GM12878 (cell line): ENCODE data around the gene USP31. TPM values are rescaled to one million over a fixed set of nuclear protein-coding genes. Genes with fewer than 3 reads are reported as not detected.

ENCODE experiments used
- ATAC-seq: fragments of 200-7000 bp; cut with Tn5 transposase; 3 replicates; pipeline ENCODE4 v1.9.1; 2020; ENCODE audit warnings: mild to moderate bottlenecking, moderate library complexity
- BruUV-seq: library from RNA; stranded (reverse); fragments of 400-500 nt; replicated peaks from 2 replicates; lab custom pipeline; 2021; lab: Mats Ljungman, UMichigan
- CTCF ChIA-PET: fragments of 300-600 bp; sonication (Branson Sonifier 250); formaldehyde crosslinking; extraction: SDS; loops from one replicate; lab custom pipeline; 2021; ENCODE audit warnings: inconsistent platforms; lab: Yijun Ruan, JAX
- POLR2A ChIA-PET: fragments of 350-600 bp; formaldehyde crosslinking; extraction: SDS; loops from one replicate; lab custom pipeline; 2021; ENCODE audit warnings: inconsistent platforms; lab: Charles Lee
- RAD21 ChIA-PET: fragments of 300-600 bp; sonication (Branson Sonifier 250); formaldehyde crosslinking; loops from one replicate; lab custom pipeline; 2023; ENCODE audit warnings: antibody characterized with exemption; ENCODE audit not compliant: unreplicated experiment; lab: Charles Lee
- SMC1A ChIA-PET: fragments of 300-600 bp; sonication (Branson Sonifier 250); formaldehyde crosslinking; loops from one replicate; lab custom pipeline; 2023; ENCODE audit not compliant: unreplicated experiment, uncharacterized antibody; lab: Charles Lee
- DNase-seq: peaks from one replicate; pipeline ENCODE4 v3.0.0-alpha.2; 2011; ENCODE audit warnings: low read depth, low spot score
- FAIRE-seq: peaks from 3 replicates; lab custom pipeline; 2011; peaks lifted over from hg19 to GRCh38; lab: Jason Lieb, UNC
- H2AFZ ChIP-seq: 2 replicates; pipeline ENCODE4 v1.6.0; 2011; ENCODE audit warnings: low read depth, low read length, control low read depth; ENCODE audit not compliant: control insufficient read depth
- H3K27ac ChIP-seq: 2 replicates; pipeline ENCODE4 v1.5.1; 2011; ENCODE audit warnings: control low read depth; ENCODE audit not compliant: control insufficient read depth, insufficient read depth
- H3K27me3 ChIP-seq, 2 experiments: replicated peaks in 1 of 2; 2 replicates each; pipeline versions ENCODE4 v1.6.0 to v1.6.1; 2011; ENCODE audit warnings: low read length in 1 of 2; ENCODE audit not compliant: control insufficient read depth in 2 of 2, insufficient read depth in 2 of 2
- H3K36me3 ChIP-seq, 2 experiments: 2 replicates each; pipeline ENCODE4 v1.5.1; 2011; ENCODE audit warnings: low read length in 1 of 2; ENCODE audit not compliant: control insufficient read depth in 2 of 2, insufficient read depth in 2 of 2
- H3K4me1 ChIP-seq: 2 replicates; pipeline ENCODE4 v1.6.1; 2011; ENCODE audit warnings: mild to moderate bottlenecking, low read length, moderate library complexity, mixed read lengths; ENCODE audit not compliant: control insufficient read depth, insufficient read depth
- H3K4me2 ChIP-seq: 2 replicates; pipeline ENCODE4 v1.6.0; 2011; ENCODE audit warnings: control low read depth; ENCODE audit not compliant: control insufficient read depth, insufficient read depth
- H3K4me3 ChIP-seq: fragments of 200-600 bp; sonication (generic); 2 replicates; pipeline ENCODE4 v1.5.1; 2016
- H3K79me2 ChIP-seq: 2 replicates; pipeline ENCODE4 v1.6.0; 2011; ENCODE audit warnings: low read length; ENCODE audit not compliant: control insufficient read depth, insufficient read depth
- H3K9ac ChIP-seq: 2 replicates; pipeline ENCODE4 v1.8.0; 2011; ENCODE audit warnings: low read length, control low read depth, mixed read lengths; ENCODE audit not compliant: control insufficient read depth, insufficient read depth
- H3K9me3 ChIP-seq: replicated peaks from 3 replicates; pipeline ENCODE4 v1.5.1; 2011; ENCODE audit warnings: mild to moderate bottlenecking, low read length; ENCODE audit not compliant: control insufficient read depth, insufficient read depth
- H4K20me1 ChIP-seq: 2 replicates; pipeline ENCODE4 v1.6.0; 2011; ENCODE audit not compliant: control insufficient read depth, insufficient read depth
- CEBPB ChIP-seq, 2 experiments: fragments of 150-350 bp in 1 of 2; IDR thresholded peaks; 2 replicates each; pipeline ENCODE4 v1.6.1; 2012 to 2014; ENCODE audit warnings: low read depth in 2 of 2, low read length in 2 of 2, borderline replicate concordance in 1 of 2, inconsistent platforms in 1 of 2
- CHD2 ChIP-seq: IDR thresholded peaks from 2 replicates; pipeline ENCODE4 v1.6.1; 2011; ENCODE audit warnings: low read depth, low read length, improper control_type of control experiment, borderline replicate concordance
- EGR1 ChIP-seq, 2 experiments: IDR thresholded peaks; 1 replicate in 1 of 2; 2 replicates in 1 of 2; pipeline ENCODE4 v1.6.1; 2011 to 2012; ENCODE audit warnings: low read depth in 2 of 2, low read length in 2 of 2, borderline replicate concordance in 1 of 2, mild to moderate bottlenecking in 1 of 2, moderate library complexity in 1 of 2
- IKZF1 ChIP-seq: fragments of 450-650 bp; conservative IDR thresholded peaks from 2 replicates; pipeline ENCODE4 v1.6.1; 2017; ENCODE audit warnings: antibody characterized with exemption, mild to moderate bottlenecking
- JUNB ChIP-seq: IDR thresholded peaks from 2 replicates; pipeline ENCODE4 v1.6.1; 2016; ENCODE audit warnings: antibody characterized with exemption, mild to moderate bottlenecking
- KDM1A ChIP-seq: fragments of 200-600 bp; sonication (generic); IDR thresholded peaks from 2 replicates; pipeline ENCODE4 v1.6.1; 2016; ENCODE audit warnings: borderline replicate concordance
- MYB ChIP-seq: fragments of 150-350 bp; IDR thresholded peaks from 2 replicates; pipeline ENCODE4 v1.6.1; 2014; ENCODE audit warnings: mild to moderate bottlenecking, low read depth, low read length, borderline replicate concordance
- PML ChIP-seq: IDR thresholded peaks from 2 replicates; pipeline ENCODE4 v1.6.1; 2012; ENCODE audit warnings: low read length, inconsistent platforms
- RELA ChIP-seq: fragments of 450-650 bp; IDR thresholded peaks from 2 replicates; pipeline ENCODE4 v1.8.0; 2014; ENCODE audit warnings: borderline replicate concordance; ENCODE audit not compliant: partially characterized antibody
- SMC3 ChIP-seq: IDR thresholded peaks from 2 replicates; pipeline ENCODE4 v1.6.1; 2011; ENCODE audit warnings: low read length, improper control_type of control experiment, borderline replicate concordance
- SUZ12 ChIP-seq: fragments of 200-600 bp; sonication (generic); IDR thresholded peaks from one replicate; pipeline ENCODE4 v1.6.1; 2018; ENCODE audit warnings: antibody characterized with exemption, mild to moderate bottlenecking; ENCODE audit not compliant: unreplicated experiment
- TCF3 ChIP-seq: IDR thresholded peaks from 2 replicates; pipeline ENCODE4 v1.6.1; 2012; ENCODE audit warnings: low read depth, mild to moderate bottlenecking, low read length, borderline replicate concordance; ENCODE audit not compliant: insufficient read depth
- ZNF217 ChIP-seq: fragments of 450-650 bp; IDR thresholded peaks from 2 replicates; pipeline ENCODE4 v1.6.1; 2017; ENCODE audit warnings: antibody characterized with exemption, mild to moderate bottlenecking
- WGBS: methylation state at CpG from one replicate; pipeline ENCODE4 v1.1.6; 2016; ENCODE audit warnings: low lambda C conversion rate; ENCODE audit not compliant: insufficient replicate concordance, insufficient coverage; ENCODE audit errors: missing lambda C conversion rate; 5-methylcytosine and 5-hydroxymethylcytosine counted together
- in situ Hi-C: fragments of 300-500 bp; cut with MboI; formaldehyde crosslinking; loops from 9 replicates; pipeline ENCODE4 v1.14.3; 2018; ENCODE audit warnings: mixed read lengths
- intact Hi-C: fragments of 100-400 bp; cut with micrococcal nuclease; formaldehyde crosslinking; loops from one replicate; pipeline ENCODE4 v1.14.2; 2022; ENCODE audit not compliant: unreplicated experiment
- polyA plus RNA-seq, 11 experiments: library from polyadenylated mRNA; depleted of rRNA in 4 of 11; unstranded in 6 of 11; stranded (reverse) in 5 of 11; fragments of >200 nt; fragmentation: Nextera tagmentation in 4 of 11; fragmentation: Illumina TruSeq in 1 of 11; extraction: Ambion mirVana in 4 of 11; extraction: Trizol in 1 of 11; gene quantifications; 1 replicate in 1 of 11; 2 replicates in 10 of 11; pipeline versions ENCODE4 v1.2.1 to v1.2.3, GENCODE V29; 2011 to 2016; ENCODE audit warnings: inconsistent platforms in 2 of 11, missing spikeins in 2 of 11, low read depth in 1 of 11
- total RNA-seq, 4 experiments: library from RNA; depleted of rRNA in 3 of 4; stranded (reverse); fragments of >200 nt in 3 of 4; fragmentation: Illumina TruSeq in 1 of 4; extraction: Trizol in 1 of 4; gene quantifications; 2 replicates each; pipeline versions ENCODE4 v1.2.1 to v1.2.3, GENCODE V29; 2013 to 2021
- TF ChIP-seq, protein P1 (sequence below): fragments of 150-350 bp; IDR thresholded peaks from 2 replicates; pipeline ENCODE4 v1.6.1; 2016; ENCODE audit warnings: low read depth, low read length
- TF ChIP-seq, protein P2 (sequence below): fragments of 450-650 bp; formaldehyde crosslinking; IDR thresholded peaks from 2 replicates; pipeline ENCODE4 v1.4.0; 2022; ENCODE audit warnings: mild to moderate bottlenecking, moderate library complexity

Gene USP31
- total and polyA plus RNA-seq, 10 of the 15 experiments (the other 5 are each of a cell fraction or from before 2014, with no cell fraction given) = 0.87 to 6.5 (median 3.2) TPM

DNA sequence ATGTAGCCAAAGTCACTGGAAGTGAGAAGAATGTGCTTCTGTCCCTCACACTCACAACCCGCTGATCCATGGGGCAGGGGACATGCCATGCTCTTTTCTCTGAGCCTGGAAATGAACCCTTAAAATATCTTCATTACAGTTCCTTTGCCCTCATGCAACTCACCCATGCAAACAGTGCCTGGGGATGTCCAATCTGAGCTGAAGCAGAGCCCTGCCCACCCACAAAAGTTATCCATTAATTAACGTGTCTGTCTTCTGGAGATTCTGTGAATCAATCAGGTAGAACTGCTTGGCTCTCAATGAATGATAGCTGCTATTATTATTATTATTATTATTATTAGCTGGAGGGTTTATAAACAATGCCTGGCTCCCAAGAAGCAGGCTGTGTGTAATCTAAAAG lies 133.7 kb downstream of the USP31 start:
- Histone ChIP-seq H4K20me1 (no peaks in the 10 kb centered on the region), H3K4me1 (no peaks in the 10 kb centered on the region), H2AFZ (no peak overlapping the region), H3K4me2 (no peak overlapping the region), H3K79me2 (no peaks in the 10 kb centered on the region), H3K27ac (no peak overlapping the region), H3K9ac (no peak overlapping the region), H3K36me3 (no peaks in the 10 kb centered on the region), H3K9me3 (no peaks in the 10 kb centered on the region), H3K27me3 (no peaks in the 10 kb centered on the region), H3K4me3 (no peak overlapping the region)
- SMC1A ChIA-PET = interaction anchor here (0.8 to 1.9 kb wide), 8 partner anchors 17 to 48 kb away, joined by 3 to 5 read pairs (median 4); no protein-coding TSS in a partner anchor
- 0% methylated on average over 2 of the region's 2 CpGs for WGBS
- intact Hi-C loops (no loop called here), in situ Hi-C loops (no loop called here)
- BruUV-seq = no TSS peak
- no peak for TF ChIP-seq MYB
- no peak for TF ChIP-seq SUZ12
- TF ChIP-seq, protein P1, sequence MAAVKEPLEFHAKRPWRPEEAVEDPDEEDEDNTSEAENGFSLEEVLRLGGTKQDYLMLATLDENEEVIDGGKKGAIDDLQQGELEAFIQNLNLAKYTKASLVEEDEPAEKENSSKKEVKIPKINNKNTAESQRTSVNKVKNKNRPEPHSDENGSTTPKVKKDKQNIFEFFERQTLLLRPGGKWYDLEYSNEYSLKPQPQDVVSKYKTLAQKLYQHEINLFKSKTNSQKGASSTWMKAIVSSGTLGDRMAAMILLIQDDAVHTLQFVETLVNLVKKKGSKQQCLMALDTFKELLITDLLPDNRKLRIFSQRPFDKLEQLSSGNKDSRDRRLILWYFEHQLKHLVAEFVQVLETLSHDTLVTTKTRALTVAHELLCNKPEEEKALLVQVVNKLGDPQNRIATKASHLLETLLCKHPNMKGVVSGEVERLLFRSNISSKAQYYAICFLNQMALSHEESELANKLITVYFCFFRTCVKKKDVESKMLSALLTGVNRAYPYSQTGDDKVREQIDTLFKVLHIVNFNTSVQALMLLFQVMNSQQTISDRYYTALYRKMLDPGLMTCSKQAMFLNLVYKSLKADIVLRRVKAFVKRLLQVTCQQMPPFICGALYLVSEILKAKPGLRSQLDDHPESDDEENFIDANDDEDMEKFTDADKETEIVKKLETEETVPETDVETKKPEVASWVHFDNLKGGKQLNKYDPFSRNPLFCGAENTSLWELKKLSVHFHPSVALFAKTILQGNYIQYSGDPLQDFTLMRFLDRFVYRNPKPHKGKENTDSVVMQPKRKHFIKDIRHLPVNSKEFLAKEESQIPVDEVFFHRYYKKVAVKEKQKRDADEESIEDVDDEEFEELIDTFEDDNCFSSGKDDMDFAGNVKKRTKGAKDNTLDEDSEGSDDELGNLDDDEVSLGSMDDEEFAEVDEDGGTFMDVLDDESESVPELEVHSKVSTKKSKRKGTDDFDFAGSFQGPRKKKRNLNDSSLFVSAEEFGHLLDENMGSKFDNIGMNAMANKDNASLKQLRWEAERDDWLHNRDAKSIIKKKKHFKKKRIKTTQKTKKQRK = no peak
- TF ChIP-seq EGR1 (IDR thresholded peaks at IDR 0.05; ENCODE audit: borderline replicate concordance in 1 of 2, low read depth in 2 of 2, low read length in 2 of 2) = no peak
- no peak for TF ChIP-seq TCF3
- TF ChIP-seq, protein P2, sequence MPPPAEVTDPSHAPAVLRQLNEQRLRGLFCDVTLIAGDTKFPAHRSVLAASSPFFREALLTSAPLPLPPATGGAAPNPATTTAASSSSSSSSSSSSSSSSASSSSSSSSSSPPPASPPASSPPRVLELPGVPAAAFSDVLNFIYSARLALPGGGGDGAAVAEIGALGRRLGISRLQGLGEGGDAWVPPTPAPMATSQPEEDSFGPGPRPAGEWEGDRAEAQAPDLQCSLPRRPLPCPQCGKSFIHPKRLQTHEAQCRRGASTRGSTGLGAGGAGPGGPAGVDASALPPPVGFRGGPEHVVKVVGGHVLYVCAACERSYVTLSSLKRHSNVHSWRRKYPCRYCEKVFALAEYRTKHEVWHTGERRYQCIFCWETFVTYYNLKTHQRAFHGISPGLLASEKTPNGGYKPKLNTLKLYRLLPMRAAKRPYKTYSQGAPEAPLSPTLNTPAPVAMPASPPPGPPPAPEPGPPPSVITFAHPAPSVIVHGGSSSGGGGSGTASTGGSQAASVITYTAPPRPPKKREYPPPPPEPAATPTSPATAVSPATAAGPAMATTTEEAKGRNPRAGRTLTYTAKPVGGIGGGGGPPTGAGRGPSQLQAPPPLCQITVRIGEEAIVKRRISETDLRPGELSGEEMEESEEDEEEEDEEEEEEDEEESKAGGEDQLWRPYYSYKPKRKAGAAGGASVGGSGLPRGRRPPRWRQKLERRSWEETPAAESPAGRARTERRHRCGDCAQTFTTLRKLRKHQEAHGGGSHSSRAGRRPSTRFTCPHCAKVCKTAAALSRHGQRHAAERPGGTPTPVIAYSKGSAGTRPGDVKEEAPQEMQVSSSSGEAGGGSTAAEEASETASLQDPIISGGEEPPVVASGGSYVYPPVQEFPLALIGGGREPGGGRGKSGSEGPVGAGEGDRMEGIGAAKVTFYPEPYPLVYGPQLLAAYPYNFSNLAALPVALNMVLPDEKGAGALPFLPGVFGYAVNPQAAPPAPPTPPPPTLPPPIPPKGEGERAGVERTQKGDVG (CRISPR knock-in tag) = no peak
- TF ChIP-seq PML = no peak
- no peak for TF ChIP-seq ZNF217
- TF ChIP-seq RELA = no peak
- no peak for TF ChIP-seq CHD2
- no peak for TF ChIP-seq KDM1A
- no peak for TF ChIP-seq IKZF1
- no peak for TF ChIP-seq CEBPB (IDR thresholded peaks at IDR 0.05; ENCODE audit: borderline replicate concordance in 1 of 2, low read depth in 2 of 2, low read length in 2 of 2)
- no peak for TF ChIP-seq SMC3
- no peak for TF ChIP-seq JUNB
- ATAC-seq (peak; percentile 81), DNase-seq (peak; percentile 17), FAIRE-seq (no peak)
- POLR2A ChIA-PET = interaction anchor here (1.0 to 1.3 kb wide), 2 partner anchors 12 to 1370 kb away, joined by 3 read pairs; no protein-coding TSS in a partner anchor
- RAD21 ChIA-PET = interaction anchor here (1.3 to 1.6 kb wide), 3 partner anchors 26 to 45 kb away, joined by 3 to 7 read pairs (median 3); no protein-coding TSS in a partner anchor
- CTCF ChIA-PET = interaction anchor here (0.9 to 1.4 kb wide), 4 partner anchors 27 to 49 kb away, joined by 3 to 4 read pairs (median 4); no protein-coding TSS in a partner anchor
